HepG2 (cell line): ENCODE measurements around the gene FIGNL1. TPM values are rescaled to one million over a fixed set of nuclear protein-coding genes. Genes with fewer than 3 reads are reported as not detected.
A peak's percentile ranks its signal among the peaks of the same experiment; 100 is the strongest.

Experiments
- ATAC-seq: fragments of 200-7000 bp; cut with Tn5 transposase; 3 replicates; pipeline ENCODE4 v1.9.1; 2020; ENCODE audit warnings: mild to moderate bottlenecking, moderate library complexity
- BruUV-seq: library from RNA; stranded (reverse); fragments of 400-500 nt; replicated peaks from 2 replicates; lab custom pipeline; 2021; lab: Mats Ljungman, UMichigan
- CTCF ChIA-PET: fragments of 300-600 bp; formaldehyde crosslinking; extraction: SDS; loops from one replicate; lab custom pipeline; 2021; ENCODE audit warnings: low total read pairs, inconsistent platforms, low intra/inter-chr PET ratio; lab: Yijun Ruan, JAX
- POLR2A ChIA-PET: fragments of 350-600 bp; sonication (Branson Sonifier 250); formaldehyde crosslinking; loops from one replicate; lab custom pipeline; 2020; ENCODE audit warnings: antibody characterized with exemption, inconsistent platforms; lab: Yijun Ruan, JAX
- DNase-seq: peaks from one replicate; pipeline ENCODE4 v3.0.0-alpha.2; 2015; ENCODE audit warnings: low spot score
- FAIRE-seq: peaks from 3 replicates; lab custom pipeline; 2011; peaks lifted over from hg19 to GRCh38; lab: Jason Lieb, UNC
- H2AFZ ChIP-seq: one replicate; pipeline ENCODE4 v1.6.1; 2011; ENCODE audit warnings: low read length, inconsistent platforms
- H3K27ac ChIP-seq: fragments of 300-600 bp; 3 replicates; pipeline ENCODE4 v1.8.0; 2011; ENCODE audit warnings: mixed run types, mild to moderate bottlenecking, mixed read lengths, low read length, inconsistent platforms; ENCODE audit not compliant: insufficient read depth; ENCODE audit errors: extremely low read length
- H3K27me3 ChIP-seq, 2 experiments: fragments of 200-600 bp in 1 of 2; 2 replicates in 1 of 2; 3 replicates in 1 of 2; pipeline versions ENCODE4 v1.6.0 to v1.8.0; 2011; ENCODE audit warnings: low read length in 2 of 2, mild to moderate bottlenecking in 2 of 2, moderate library complexity in 2 of 2, inconsistent platforms in 1 of 2; ENCODE audit not compliant: insufficient read depth in 2 of 2, control insufficient read depth in 1 of 2
- H3K36me3 ChIP-seq, 2 experiments: fragments of 200-600 bp in 1 of 2; replicated peaks in 1 of 2; 2 replicates in 1 of 2; 3 replicates in 1 of 2; pipeline versions ENCODE4 v1.5.1 to v1.8.0; 2011; ENCODE audit warnings: low read length in 2 of 2, inconsistent platforms in 1 of 2; ENCODE audit not compliant: insufficient read depth in 2 of 2, control insufficient read depth in 1 of 2
- H3K4me1 ChIP-seq: 2 replicates; pipeline ENCODE4 v1.5.1; 2012; ENCODE audit warnings: low read length, inconsistent platforms; ENCODE audit not compliant: insufficient read depth
- H3K4me2 ChIP-seq: 2 replicates; pipeline ENCODE4 v1.6.0; 2011; ENCODE audit warnings: low read depth, low read length, inconsistent platforms
- H3K4me3 ChIP-seq, 3 experiments: fragments of 200-600 bp in 1 of 3; sonication (generic), shearing (Covaris generic) in 1 of 3; replicated peaks in 1 of 3; 2 replicates each; pipeline ENCODE4 v1.5.1; 2011 to 2016; ENCODE audit warnings: low read length in 3 of 3, inconsistent platforms in 2 of 3, low read depth in 2 of 3, mild to moderate bottlenecking in 2 of 3, control low read depth in 1 of 3, mixed read lengths in 1 of 3; ENCODE audit not compliant: insufficient read depth in 1 of 3
- H3K79me2 ChIP-seq: one replicate; pipeline ENCODE4 v1.6.1; 2011; ENCODE audit warnings: low read length, inconsistent platforms; ENCODE audit not compliant: insufficient read depth
- H3K9ac ChIP-seq: 2 replicates; pipeline ENCODE4 v1.6.0; 2011; ENCODE audit warnings: mild to moderate bottlenecking, low read depth, low read length, inconsistent platforms; ENCODE audit not compliant: insufficient read depth
- H3K9me3 ChIP-seq: 2 replicates; pipeline ENCODE4 v1.5.1; 2012; ENCODE audit warnings: mild to moderate bottlenecking, low read length
- H4K20me1 ChIP-seq: 2 replicates; pipeline ENCODE4 v1.6.0; 2011; ENCODE audit warnings: inconsistent platforms, mild to moderate bottlenecking, low read length, moderate library complexity; ENCODE audit not compliant: insufficient read depth
- BCL6 ChIP-seq: IDR thresholded peaks from 2 replicates; pipeline ENCODE4 v1.6.1; 2016; ENCODE audit warnings: missing genetic modification reagents, missing compliant biosample characterization
- CREB1 ChIP-seq, 2 experiments: fragments of 450-650 bp in 1 of 2; IDR thresholded peaks; 2 replicates each; pipeline ENCODE4 v1.6.1; 2016 to 2017; ENCODE audit warnings: control low read depth in 1 of 2, mild to moderate bottlenecking in 1 of 2, missing compliant biosample characterization in 1 of 2, missing genetic modification characterization in 1 of 2
- FOSL2 ChIP-seq: sonication (generic); formaldehyde crosslinking; IDR thresholded peaks from 2 replicates; pipeline ENCODE4 v1.4.0; 2020; ENCODE audit warnings: missing genetic modification reagents
- GATAD2A ChIP-seq: IDR thresholded peaks from 2 replicates; pipeline ENCODE4 v1.6.1; 2016
- MAFK ChIP-seq, 2 experiments: IDR thresholded peaks in 1 of 2; conservative IDR thresholded peaks in 1 of 2; 2 replicates each; pipeline ENCODE4 v1.6.1; 2011; ENCODE audit warnings: improper control_type of control experiment in 2 of 2, low read length in 2 of 2
- SMAD1 ChIP-seq: sonication (generic); formaldehyde crosslinking; IDR thresholded peaks from 2 replicates; pipeline ENCODE4 v1.4.0; 2020; ENCODE audit warnings: missing genetic modification reagents, low read depth, mild to moderate bottlenecking, borderline replicate concordance
- TCF7 ChIP-seq: sonication (generic); IDR thresholded peaks from 2 replicates; pipeline ENCODE4 v1.6.1; 2016; ENCODE audit warnings: antibody characterized with exemption, low read depth
- TOE1 ChIP-seq: sonication (generic); formaldehyde crosslinking; IDR thresholded peaks from 2 replicates; pipeline ENCODE4 v1.4.0; 2020; ENCODE audit warnings: mild to moderate bottlenecking, missing genetic modification reagents
- ZNF614 ChIP-seq: IDR thresholded peaks from 2 replicates; pipeline ENCODE4 v1.6.1; 2018; ENCODE audit warnings: missing biosample characterization, missing genetic modification reagents, inconsistent platforms, borderline replicate concordance
- WGBS: methylation state at CpG from one replicate; pipeline ENCODE4 v1.1.6; 2017; ENCODE audit warnings: low lambda C conversion rate; 5-methylcytosine and 5-hydroxymethylcytosine counted together
- in situ Hi-C: cut with HindIII; loops from 2 replicates; pipeline ENCODE4 v1.10.0; 2017; ENCODE audit warnings: low pct_unique_long_range_greater_than_20kb; ENCODE audit not compliant: extremely low pct_ligation_motif_present
- intact Hi-C: fragments of 100-400 bp; cut with micrococcal nuclease; formaldehyde crosslinking; loops from one replicate; pipeline ENCODE4 v1.10.0; 2022; ENCODE audit not compliant: unreplicated experiment
- polyA plus RNA-seq, 8 experiments: library from polyadenylated mRNA; depleted of rRNA in 3 of 8; stranded (reverse) in 7 of 8; unstranded in 1 of 8; fragments of >200 nt; fragmentation: Illumina TruSeq in 4 of 8; extraction: Trizol in 4 of 8; gene quantifications; 2 replicates each; pipeline versions ENCODE4 v1.2.1 to v1.2.3, GENCODE V29; 2011 to 2016; ENCODE audit warnings: low read depth in 4 of 8, missing spikeins in 1 of 8, mixed read lengths in 1 of 8; ENCODE audit not compliant: insufficient read depth in 1 of 8
- total RNA-seq, 5 experiments: library from RNA; depleted of rRNA; stranded (reverse); fragments of >200 nt; fragmentation: Illumina TruSeq; extraction: Trizol; gene quantifications; 2 replicates each; pipeline ENCODE4 v1.2.3, GENCODE V29; 2016; ENCODE audit warnings: low read depth in 1 of 5

The FIGNL1 gene
- total and polyA plus RNA-seq, 2 of the 13 experiments (the other 11 are each of a cell fraction or from before 2014, with no cell fraction given), result 4.0 to 20.9 TPM

- TF ChIP-seq FOSL2 (peak; percentile 85), CREB1 (IDR thresholded peaks at IDR 0.05) (no peak), CREB1 (CRISPR knock-in tag; IDR thresholded peaks at IDR 0.05) (0 out of 2 replicates have a peak, but pooled peaks have one; percentile 13), SMAD1 (no peak), GATAD2A (0 out of 2 replicates have a peak, but pooled peaks have one; percentile 12), MAFK (conservative IDR thresholded peaks at IDR 0.05 in 1 of 2, IDR thresholded peaks at IDR 0.05 in 1 of 2; ENCODE audit: low read length in 2 of 2) (0 out of 4 replicates have a peak, but pooled peaks of 1 of the 2 experiments have one; percentile 16), TCF7 (peak; percentile 67)
These were observed 3.6 kb downstream of the FIGNL1 start (continued) for GRCh38 chr7:50446542-50446960.

- Histone ChIP-seq H3K79me2 (no peaks in the 10 kb centered on the region), H4K20me1 (no peaks in the 10 kb centered on the region), H2AFZ (no peak overlapping the region), H3K4me2 (no peak overlapping the region), H3K9ac (no peak overlapping the region), H3K27me3 (no peaks in the 10 kb centered on the region), H3K27ac (no peak overlapping the region), H3K4me1 (no peaks in the 10 kb centered on the region), H3K9me3 (no peaks in the 10 kb centered on the region), H3K36me3 (peaks cover 0 to 13% of the 10 kb centered on the region in 2 experiments; a peak in 2 of 5 replicates), H3K4me3 (no peak overlapping the region)
- DNase-seq (no peak), ATAC-seq (no peak), FAIRE-seq (no peak)
- POLR2A ChIA-PET, result interaction anchor here (1.0 kb wide), 1 partner anchor 14 kb away, joined by 4 read pairs; the partner anchor contains the start of gene FIGNL1
- no TSS peak for BruUV-seq
- CTCF ChIA-PET, result no interaction called here
- in situ Hi-C loops (no loop called here), intact Hi-C loops (no loop called here)
- WGBS, result 89% methylated on average over 3 of the region's 3 CpGs
- no peak for TF ChIP-seq ZNF614
- TF ChIP-seq FOSL2, result peak; percentile 68
- no peak for TF ChIP-seq TOE1 (CRISPR knock-in tag)
- TF ChIP-seq BCL6 (CRISPR knock-in tag), result no peak
These were observed 13.9 kb downstream of the FIGNL1 start for GRCh38 chr7:50436133-50436806.
